ENCODE measurements around the gene HMGN4.
A peak's percentile ranks its signal among the peaks of the same experiment; 100 is the strongest.
"Not testable (repeated sequence)": the region's sequence is repeated elsewhere in the genome, so short reads cannot be mapped to it uniquely, and the experiment has no call there.

HMGN4 gene

DNA sequence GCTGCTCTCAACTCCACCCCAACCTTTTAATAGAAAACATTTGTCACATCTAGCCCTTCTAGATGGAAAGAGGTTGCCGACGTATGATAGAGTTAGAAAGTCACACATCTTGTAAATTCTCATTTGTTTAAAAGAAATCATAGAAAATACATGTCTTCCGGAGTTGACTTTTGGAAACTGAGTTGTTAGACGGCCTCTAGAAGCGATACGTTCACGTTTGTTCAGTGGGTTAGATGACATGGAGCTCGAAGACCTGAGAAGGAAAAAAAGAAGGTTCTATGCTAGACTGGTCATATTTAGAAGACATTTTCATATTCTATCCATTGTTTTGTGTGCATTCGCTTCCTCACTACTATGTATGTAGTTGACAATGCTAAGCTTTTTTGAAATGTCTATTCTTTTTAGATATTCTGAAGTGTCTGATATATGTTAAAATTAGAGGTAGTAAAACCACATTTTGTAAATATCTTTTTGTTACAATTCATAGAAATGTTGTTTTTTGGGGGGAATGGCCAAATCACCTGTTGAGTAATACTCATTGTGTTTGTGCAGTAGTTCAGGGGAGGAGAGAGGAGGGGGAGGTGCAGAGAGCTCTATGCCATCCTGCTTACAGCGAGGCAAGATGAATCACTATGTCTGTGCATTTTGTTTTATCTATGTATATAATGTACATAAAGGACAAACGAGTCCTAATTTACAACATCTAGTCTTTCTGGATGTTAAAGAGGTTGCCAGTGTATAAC lies 15.5 kb upstream of the HMGN4 start:
- not testable (repeated sequence) for DNase-seq (ENCODE audit: low spot score)

DNA sequence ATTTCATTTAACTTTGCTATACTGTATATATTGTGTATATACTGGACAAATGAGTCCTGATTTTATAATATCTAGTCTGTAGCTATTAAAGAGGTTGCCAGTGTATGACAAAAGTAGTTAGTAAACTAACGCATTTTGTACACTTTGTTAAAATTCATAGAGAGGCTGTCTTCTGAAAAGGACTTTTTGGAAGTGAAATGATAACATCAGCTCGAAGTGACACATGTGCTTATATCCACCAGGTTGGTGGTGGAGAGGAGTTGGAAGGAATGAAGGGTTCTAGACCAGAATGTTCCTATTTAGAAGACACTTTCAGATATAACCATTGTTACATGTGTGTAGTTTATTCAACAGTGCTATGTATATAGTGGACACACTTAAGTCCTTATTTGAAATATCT lies 13.9 kb upstream of the HMGN4 start:
- DNase-seq (ENCODE audit: low spot score) = not testable (repeated sequence)

DNA sequence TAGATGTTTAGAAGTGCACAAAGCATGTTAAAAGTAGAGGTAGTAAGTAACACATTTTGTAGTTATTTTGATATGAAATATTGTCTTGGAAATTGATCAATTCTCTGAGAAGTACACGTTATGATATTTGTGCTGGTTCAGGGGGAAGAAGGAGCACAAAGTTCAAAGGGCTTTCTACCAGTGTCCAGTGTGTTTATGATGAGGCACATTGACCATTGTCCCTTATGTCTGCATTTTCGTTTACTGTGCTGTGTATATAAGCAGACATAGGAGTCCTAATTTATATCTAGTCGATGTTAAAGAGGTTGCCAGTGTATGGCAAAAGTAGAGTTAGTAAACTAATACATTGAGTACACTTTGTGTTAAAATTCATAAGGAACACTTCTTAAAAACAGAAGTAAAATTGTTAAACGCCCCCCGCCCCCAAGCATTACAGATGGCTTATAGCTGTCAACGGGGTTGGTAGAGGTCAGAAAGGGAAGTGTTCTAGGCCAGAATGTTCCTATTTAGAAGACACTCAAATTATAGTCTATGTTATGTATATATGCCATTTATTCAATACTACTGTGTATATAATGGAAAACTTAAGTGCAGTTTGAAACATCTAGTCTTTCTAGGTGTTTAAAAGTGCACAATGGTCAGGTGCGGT lies 13.3 kb upstream of the HMGN4 start:
- no peak for DNase-seq (ENCODE audit: low spot score)

DNA sequence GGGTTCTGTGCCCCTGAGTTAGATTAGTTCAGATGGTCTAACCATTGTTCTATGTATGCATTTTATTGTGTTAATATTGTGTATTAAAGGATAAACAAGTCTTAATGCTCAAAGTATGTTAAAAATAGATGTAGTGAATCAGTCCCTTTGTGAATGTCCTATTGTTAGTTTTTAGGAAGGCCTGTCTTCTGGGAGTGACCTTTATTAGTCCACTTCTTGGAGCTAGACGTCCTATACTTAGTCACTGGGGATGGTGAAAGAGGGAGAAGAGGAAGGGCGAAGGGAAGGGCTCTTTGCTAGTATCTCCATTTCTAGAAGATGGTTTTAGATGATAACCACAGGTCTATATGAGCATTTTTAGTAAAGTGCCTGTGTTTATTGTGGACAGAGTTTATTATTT lies 12.3 kb upstream of the HMGN4 start:
- DNase-seq (ENCODE audit: low spot score) = no peak

DNA sequence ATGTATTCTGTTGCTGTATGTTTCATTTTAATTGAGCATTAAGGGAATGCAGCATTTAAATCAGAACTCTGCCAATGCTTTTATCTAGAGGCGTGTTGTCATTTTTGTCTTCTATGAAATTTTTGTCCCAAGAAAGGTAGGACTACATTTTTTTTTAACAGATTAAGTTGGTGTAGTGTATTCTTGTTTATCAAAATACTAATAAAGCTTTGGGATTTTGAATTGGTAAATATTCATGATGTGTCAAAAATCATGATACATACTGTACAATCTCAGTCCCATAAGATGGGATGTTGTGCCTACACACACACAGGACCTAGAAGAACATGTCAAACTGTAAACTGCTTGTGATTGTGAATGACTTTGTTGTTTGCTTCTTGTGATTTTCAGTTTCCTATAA lies 11.2 kb upstream of the HMGN4 start:
- DNase-seq (ENCODE audit: low spot score) = no peak

DNA sequence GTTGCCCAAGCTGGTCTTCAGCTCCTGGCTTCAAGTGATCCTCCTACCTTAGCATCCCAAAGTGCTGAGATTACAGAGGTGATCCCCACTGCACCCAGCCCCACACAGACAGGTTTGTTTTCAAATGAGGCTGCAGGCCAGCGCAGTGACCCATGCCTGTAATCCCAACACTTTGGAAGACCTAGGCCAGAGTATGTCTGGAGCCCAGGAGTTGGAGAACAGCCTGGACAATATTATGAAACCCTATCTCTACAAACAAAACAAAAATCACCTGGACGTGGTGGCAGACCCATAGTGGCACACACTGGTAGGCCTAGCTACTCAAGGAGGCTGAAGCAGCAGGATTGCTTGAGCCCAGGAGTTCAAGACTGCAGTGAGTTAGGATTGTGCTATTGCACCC lies 8.0 kb upstream of the HMGN4 start:
- no peak for DNase-seq (ENCODE audit: low spot score)

DNA sequence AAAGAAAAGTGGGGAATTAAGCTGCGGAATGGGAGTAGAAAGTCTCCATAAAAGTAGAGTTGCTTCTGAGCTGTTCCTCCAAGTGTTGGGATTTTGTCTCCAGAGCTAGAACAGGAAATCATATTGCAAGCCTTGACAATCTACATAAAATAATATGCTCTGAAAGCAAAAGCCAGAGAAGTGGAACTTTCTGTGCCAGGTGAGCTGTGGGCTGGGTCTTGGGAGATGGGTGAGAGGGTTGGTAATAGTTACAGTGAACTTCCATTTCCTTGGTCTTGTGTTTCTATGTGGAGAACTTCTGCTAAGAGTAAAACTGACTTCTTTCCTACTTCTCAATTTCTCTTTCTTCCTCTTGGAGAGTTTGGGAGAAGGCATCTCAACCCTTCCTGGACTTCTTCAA lies 6.3 kb upstream of the HMGN4 start:
- no peak for DNase-seq (ENCODE audit: low spot score)

DNA sequence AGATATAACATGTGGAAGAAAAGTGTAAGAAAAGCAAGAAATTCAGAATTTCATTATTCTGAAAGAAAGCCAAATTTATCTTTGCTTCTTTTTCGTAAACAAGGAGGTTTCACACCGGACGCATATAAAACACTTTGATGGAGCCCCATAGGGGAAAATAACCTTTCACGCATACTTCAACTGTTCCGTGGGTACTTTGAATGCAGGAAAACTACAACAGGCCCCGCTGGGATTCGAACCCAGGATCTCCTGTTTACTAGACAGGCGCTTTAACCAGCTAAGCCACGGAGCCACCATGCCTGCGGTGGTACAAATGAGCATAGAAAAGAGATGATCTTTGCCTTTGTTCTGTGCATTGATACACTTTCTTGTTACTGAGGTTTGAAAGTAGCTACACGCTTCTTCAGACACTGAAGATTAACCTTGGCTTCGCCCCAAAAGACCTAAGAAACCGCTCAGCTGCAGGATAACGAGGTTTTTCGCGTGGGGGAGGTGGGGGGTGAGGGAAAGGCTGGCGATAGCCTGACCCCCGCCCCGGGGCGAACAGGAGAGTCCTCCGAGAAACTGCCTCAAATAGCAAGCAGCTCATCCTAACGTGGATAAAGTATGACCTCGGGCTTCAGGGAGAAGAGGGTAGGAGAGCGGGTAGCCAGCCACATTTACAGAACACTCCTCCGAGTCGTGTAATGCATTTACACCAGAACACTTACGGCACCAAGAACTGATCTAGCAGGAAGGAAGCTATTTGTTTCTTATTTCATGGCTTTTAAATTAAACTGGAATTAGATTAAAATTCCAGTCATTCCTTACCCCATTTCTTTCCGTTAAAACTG lies 5.3 kb upstream of the HMGN4 start:
- peak; percentile 69 for DNase-seq (ENCODE audit: low spot score)

DNA sequence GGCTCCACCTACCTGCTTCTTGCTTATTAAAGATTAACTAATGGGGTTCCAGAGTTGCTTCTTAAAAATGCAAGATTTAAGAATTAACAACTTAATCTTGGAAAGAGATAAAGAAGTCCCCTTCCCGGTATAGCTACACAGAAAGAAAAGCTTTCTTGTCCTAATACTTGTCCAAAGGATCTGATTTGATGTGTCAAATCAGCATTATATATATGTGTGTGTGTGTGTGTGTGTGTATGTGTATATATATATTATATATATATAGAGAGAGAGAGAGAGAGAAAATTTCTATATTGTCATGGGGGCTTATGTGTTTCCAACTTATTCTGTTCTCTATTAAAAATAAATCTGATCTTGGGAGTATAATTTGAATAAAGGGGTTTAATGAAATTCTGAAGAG lies 4.6 kb upstream of the HMGN4 start:
- DNase-seq (ENCODE audit: low spot score) = no peak

DNA sequence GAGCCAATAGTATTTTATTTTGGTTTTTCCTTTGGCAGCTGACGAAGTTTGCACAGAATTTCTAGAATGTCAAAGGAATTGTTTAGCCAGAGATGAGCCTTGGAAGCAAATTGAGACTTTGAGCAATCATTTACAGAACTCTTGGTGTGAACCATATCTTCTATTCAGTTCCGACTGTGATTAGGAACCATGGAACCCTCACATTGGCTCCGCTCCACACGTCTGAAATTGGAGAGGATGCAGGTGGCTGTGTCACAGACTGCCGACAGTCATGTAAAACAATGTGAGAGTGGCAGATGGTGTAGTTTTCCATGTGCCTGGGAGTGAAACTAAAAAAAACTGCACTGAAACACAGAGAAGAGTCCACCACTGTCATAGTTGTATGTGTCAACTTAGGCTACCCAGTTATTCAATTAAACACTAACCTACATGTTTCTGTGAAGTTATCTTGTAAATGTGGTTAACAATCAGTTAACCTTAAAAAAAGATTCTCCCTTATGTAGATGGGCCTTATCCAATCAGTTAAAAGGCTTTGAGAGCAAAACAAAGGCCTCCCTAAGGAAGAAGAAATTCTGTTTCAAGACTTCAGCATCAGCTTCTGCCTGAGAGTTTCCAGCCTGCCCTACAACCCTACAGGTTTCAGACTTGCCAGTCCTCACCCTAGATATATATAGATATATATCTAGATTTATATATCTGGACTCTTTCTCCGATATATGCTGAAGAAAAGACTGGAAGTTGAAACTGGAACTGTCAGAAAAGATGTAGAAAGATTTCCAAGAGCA lies 3.3 kb upstream of the HMGN4 start:
- DNase-seq (ENCODE audit: low spot score) = no peak

DNA sequence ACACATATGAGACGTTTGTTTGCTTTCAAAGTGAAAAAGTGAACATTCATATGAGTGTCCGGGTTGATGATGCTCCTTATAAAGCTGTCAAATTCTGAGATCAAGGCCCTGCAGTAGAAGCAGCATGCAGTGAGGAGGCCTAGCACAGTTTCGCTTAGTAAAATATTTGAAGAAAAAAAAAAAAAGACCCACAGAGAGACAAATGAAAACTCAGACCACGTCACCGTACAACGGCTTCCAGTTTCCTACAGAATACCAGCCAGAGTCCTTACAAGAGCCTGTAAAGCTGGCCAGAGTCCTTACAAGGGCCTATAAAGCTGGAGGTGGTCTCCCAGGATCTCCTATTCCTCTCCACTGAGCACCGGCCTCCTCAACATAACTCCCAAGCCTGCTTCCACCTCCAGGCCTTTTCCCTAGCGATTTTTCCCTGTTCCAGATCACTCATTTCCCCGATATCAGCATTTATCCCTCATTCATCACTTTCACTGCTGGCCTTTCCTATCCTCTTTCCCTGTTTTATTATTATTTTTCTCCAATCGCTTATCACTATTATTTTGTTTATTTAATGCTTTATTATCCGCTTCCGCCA lies 1.5 kb upstream of the HMGN4 start:
- DNase-seq (ENCODE audit: low spot score) = no peak

DNA sequence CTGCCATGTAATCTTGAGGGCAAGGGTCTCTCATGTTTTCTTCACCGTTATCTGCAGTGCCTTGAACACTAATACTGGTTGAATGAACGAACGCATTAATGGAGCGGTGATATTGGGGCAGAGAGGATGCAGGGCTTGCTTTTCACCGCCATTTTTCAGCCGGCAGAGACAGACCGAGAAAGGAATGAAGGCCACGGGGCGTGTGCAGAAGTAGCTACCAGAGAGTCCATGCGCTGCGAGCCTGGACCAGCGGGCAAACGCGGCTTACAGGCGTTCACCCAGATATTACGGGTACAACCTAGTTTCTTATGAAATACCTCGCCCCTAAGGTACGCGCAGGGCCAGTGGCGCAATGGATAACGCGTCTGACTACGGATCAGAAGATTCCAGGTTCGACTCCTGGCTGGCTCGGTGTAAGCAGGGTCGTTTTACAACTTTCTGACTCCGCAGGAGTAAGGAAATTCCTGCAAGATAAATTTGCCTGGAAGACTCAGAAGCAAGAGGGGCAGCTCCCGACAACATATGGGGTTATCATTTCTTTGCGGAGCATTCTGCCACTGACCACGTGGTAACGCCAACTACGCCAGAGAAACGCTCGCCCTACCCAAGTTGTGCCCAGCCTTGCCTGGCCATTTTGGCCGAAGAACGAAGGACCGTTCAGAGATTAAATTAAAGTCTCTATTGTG lies 863 bp upstream of the HMGN4 start:
- DNase-seq (ENCODE audit: low spot score) = peak; percentile 80

DNA sequence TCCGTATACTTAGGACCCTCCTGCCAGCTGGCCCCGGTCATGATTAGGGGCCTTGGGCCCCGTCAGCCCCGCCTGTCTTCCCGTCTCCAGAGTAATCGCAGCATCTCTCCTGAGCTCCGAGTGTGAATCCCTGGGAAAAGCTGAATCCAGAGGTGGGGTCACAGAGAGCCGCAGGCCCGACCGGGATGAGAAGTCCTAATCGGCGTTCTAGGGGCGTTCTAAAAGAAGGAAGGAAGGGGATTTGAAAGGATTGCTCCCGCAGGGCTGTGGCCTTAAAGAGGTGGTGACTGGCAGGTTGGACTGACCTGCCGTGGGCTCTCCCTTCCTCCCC lies 371 bp downstream of the HMGN4 start:
- no peak for DNase-seq (ENCODE audit: low spot score)

DNA sequence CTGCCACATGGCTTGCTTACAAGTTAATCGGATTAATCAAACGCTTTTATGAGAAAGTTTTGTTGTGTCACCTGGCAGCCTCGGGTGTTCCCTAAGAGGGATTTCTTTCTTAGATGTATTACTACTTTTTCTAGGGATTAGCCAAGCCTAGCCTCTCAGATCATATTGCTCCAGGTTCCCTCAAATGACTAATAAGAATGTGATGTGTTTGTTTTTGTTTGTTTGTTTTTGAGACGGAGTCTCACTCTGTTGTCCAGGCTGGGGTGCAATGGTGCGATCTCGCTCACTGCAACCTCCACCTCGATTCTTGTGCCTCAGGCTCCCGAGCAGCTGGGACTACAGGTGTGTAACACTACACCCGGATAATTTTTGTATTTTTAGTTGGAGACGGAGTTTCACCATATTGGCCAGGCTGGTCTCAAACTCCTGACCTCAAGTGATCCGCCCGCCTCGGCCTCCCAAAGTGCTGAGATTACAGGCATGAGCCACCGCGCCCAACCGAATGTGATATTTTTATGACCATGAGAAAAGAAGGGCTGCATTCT lies 977 bp downstream of the HMGN4 start:
- no peak for DNase-seq (ENCODE audit: low spot score)

DNA sequence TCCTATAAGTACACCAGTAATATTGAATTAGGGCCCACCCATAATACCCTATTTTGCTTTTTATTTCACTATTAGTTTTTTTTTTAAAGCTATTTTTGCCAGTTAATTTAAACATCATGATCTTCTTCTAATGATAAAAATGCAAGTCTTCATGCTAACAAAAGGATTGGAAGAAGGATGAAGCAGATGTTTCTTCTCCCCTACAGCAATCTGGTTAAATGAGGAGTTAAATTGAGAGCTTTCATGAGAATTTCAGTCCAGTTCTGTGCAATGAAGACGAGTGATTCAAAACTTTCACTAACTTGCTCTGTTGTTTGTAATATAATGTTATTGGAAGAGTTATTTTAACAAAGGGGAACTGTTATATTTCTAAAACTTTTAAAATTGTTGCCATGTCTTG lies 3.4 kb downstream of the HMGN4 start:
- no peak for DNase-seq (ENCODE audit: low spot score)

DNA sequence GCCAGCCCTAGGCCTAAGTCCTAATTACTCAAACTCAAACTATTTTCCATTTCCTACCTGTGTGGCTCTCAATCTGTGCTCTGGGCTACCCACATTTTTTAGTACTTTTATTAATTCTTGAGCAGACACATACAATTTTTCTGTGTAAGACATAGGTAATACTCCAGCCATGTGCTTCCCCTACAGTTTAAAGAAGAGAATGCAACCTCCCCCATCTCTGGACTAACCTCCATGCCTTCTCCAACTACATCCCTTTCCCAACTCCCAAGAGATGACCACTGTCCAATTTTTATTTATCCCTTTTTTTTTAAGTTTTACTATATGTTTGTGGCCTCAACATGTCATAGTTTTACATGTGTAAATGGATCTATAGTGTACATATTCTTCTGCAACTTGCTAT lies 5.8 kb downstream of the HMGN4 start:
- no peak for DNase-seq (ENCODE audit: low spot score)

DNA sequence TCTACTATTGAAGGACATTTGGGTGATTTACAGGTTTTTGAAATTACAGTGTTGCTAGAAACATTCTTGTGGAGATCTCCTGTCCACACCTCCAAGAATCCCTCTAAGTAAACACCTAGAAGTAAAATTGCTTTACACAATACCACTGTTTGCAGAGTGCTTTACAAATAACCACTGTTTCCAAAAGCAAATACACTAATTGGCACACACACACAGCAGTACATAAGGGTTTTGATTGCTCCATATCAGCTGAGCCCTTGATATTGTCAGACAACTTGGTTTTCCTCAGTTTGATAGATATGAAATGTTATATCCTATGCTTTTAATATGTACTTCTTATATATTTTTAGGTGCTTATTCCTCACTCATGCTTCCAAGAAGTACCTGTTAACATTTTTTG lies 6.3 kb downstream of the HMGN4 start:
- DNase-seq (ENCODE audit: low spot score) = no peak

DNA sequence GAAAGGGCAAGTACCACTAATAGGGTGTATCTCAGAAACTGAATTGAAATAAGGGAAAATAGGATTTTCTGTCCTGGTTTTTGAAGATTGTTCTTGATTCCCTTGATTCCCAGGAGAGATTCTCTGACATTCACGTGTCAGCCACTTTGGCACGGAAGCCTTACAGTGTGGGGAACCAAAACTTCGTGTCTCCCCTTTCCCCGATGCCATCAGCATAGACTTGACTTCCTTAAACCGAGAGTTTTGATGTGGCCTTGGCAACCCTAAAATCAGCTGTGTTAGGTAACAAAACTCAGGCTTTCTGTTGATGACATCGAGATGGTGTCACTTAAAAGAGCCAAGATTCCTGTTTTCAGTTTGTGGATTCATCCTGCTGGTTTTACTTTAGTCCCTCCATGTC lies 7.5 kb downstream of the HMGN4 start:
- DNase-seq (ENCODE audit: low spot score) = no peak

DNA sequence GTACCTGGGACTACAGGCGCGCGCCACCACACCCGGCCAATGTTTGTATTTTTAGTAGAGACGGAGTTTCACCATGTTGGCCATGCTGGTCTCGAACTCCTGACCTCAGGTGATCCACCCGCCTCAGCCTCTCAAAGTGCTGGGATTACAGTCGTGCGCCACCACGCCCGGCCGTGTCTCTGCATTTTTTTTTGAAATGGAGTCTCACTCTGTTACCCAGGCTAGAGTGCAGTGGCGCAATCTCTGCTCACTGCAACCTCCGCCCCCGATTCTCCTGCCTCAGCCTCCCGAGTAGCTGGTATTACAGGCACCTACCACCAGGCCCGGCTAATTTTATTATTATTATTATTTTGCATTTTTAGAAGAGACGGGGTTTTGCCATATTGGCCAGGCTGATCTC lies 9.2 kb downstream of the HMGN4 start:
- DNase-seq (ENCODE audit: low spot score) = not testable (repeated sequence)

DNA sequence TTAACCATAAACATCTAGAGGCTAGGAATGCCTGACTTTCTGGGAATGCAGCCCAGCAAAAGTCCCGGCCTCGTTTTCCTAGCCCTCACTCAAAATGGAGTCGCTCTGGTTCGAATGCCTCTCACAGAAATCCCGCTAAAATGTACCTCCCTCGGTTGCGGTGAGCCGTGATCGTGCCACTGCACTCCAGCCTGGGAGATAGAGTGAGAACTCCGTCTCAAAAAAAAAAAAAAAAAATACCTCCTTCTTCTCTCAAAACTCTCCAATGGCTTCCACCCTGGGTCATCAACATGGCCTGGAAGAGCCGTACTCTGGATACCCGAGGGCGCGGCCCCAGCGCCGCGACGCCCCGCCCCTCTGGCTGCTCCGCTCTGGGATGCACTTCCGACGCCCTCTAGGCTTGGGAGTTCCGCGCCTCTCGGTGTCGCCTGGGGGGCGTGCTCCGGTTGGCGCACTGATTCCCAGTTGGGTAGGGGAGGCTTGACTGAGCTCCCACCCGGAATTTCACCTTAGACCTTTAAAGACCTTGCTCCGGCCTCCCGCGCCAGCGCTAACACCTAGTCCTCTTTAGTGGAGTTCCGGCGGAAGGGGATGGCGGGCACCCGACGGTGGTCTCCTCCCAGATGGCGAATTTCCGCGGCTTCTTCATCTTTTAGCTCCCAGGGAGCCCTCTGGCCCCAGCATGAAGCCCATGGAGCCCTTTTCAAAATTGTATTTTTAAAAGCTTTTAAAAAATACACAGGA lies 12.3 kb downstream of the HMGN4 start:
- peak; percentile 80 for DNase-seq (ENCODE audit: low spot score)
